Measurements from ENCODE around the gene ADAMTS17.

ADAMTS17 gene

GRCh38 chr15:100350434-100351226 is 8.9 kb upstream of the ADAMTS17 start:
- H3K4me1 Mint-ChIP-seq: peaks cover 6% of the 10 kb centered on the region
- H3K36me3 Mint-ChIP-seq (ENCODE audit: low read depth): no peaks in the 10 kb centered on the region
- peak overlapping the region; percentile 90 for H3K4me3 Mint-ChIP-seq
- no peak overlapping the region for H3K27ac Mint-ChIP-seq
- H3K9me3 Mint-ChIP-seq: peaks cover 5% of the 10 kb centered on the region
- H3K27me3 Mint-ChIP-seq (ENCODE audit: low read depth, poor library complexity): peaks cover 41% of the 10 kb centered on the region
- no peak for TF ChIP-seq CTCF (IDR thresholded peaks at IDR 0.05)
- DNase-seq: no peak

GRCh38 chr15:100349696-100350433 is 8.1 kb upstream of the ADAMTS17 start:
- TF ChIP-seq CTCF (IDR thresholded peaks at IDR 0.05): peak; percentile 67
- H3K36me3 Mint-ChIP-seq (ENCODE audit: low read depth): no peaks in the 10 kb centered on the region
- H3K4me1 Mint-ChIP-seq: peaks cover 6% of the 10 kb centered on the region

GRCh38 chr15:100349321-100349695 is 7.5 kb upstream of the ADAMTS17 start:
- no peak for DNase-seq
- Mint-ChIP-seq H3K27ac (no peak overlapping the region), H3K4me3 (peak overlapping the region; percentile 90), H3K36me3 (ENCODE audit: low read depth) (no peaks in the 10 kb centered on the region), H3K9me3 (peaks cover 5% of the 10 kb centered on the region), H3K4me1 (peaks cover 6% of the 10 kb centered on the region), H3K27me3 (ENCODE audit: low read depth, poor library complexity) (peaks cover 46% of the 10 kb centered on the region)
- no peak for TF ChIP-seq CTCF (IDR thresholded peaks at IDR 0.05)

More at GRCh38 chr15:100349696-100350433, 8.1 kb upstream of the ADAMTS17 start:
- Mint-ChIP-seq H3K27ac (no peak overlapping the region), H3K4me3 (peak overlapping the region; percentile 90), H3K27me3 (ENCODE audit: low read depth, poor library complexity) (peaks cover 44% of the 10 kb centered on the region), H3K9me3 (peaks cover 5% of the 10 kb centered on the region)
- DNase-seq: peak; percentile 93

GRCh38 chr15:100348578-100348977 is 6.8 kb upstream of the ADAMTS17 start:
- Mint-ChIP-seq H3K9me3 (peaks cover 5% of the 10 kb centered on the region), H3K36me3 (ENCODE audit: low read depth) (no peaks in the 10 kb centered on the region), H3K27me3 (ENCODE audit: low read depth, poor library complexity) (peaks cover 47% of the 10 kb centered on the region), H3K4me3 (peak overlapping the region; percentile 5), H3K27ac (no peak overlapping the region), H3K4me1 (peaks cover 6% of the 10 kb centered on the region)
- TF ChIP-seq CTCF (IDR thresholded peaks at IDR 0.05): no peak
- DNase-seq: no peak

GRCh38 chr15:100346866-100347512 is 5.2 kb upstream of the ADAMTS17 start:
- Mint-ChIP-seq H3K4me1 (peaks cover 6% of the 10 kb centered on the region), H3K27me3 (ENCODE audit: low read depth, poor library complexity) (peaks cover 59% of the 10 kb centered on the region), H3K4me3 (no peak overlapping the region), H3K36me3 (ENCODE audit: low read depth) (no peaks in the 10 kb centered on the region), H3K9me3 (peaks cover 5% of the 10 kb centered on the region), H3K27ac (no peak overlapping the region)
- no peak for TF ChIP-seq CTCF (IDR thresholded peaks at IDR 0.05)
- no peak for DNase-seq
